Measurements from ENCODE around the gene ITGAX. TPM values are rescaled to one million over a fixed set of nuclear protein-coding genes. Genes with fewer than 3 reads are reported as not detected.

ITGAX gene
- total RNA-seq, 1 experiment from 2014 or later = not detected

DNA sequence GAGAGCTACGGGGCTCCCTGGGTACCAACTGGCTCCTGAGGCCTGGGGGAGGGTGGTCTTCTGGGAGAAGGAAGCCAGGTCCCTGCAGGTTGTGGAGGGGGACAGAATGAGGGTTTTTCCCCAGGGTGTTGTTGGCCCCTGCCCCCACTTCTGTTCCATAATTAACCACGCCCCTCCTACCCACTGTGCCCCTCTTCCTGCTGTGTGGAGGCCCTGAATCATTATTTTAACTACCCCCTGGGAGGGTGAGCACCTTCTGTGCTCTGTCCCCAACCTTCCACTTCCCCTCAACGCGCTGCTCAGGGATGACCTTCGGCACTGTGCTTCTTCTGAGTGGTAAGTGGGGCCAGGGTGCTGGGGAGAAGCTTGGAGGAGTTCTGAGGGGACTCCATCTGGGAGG is 38.1 kb downstream of the ITGAX start, which contains the start of gene ITGAD:
Gene ITGAD, plus strand, starts transcription at position 280 of the 400 bp plus-strand sequence. Its CDS starts 26 bp downstream, at position 306.
- Mint-ChIP-seq H3K27me3 (ENCODE audit: insufficient read depth, unreplicated experiment) (peaks cover 9% of the 10 kb centered on the region), H3K4me3 (ENCODE audit: unreplicated experiment) (no peak within 1 kb of the TSS), H3K4me1 (ENCODE audit: low read depth, unreplicated experiment) (no peaks in the 10 kb centered on the region), H3K36me3 (ENCODE audit: insufficient read depth, unreplicated experiment) (no peaks in the 10 kb centered on the region), H3K9me3 (ENCODE audit: unreplicated experiment) (no peaks in the 10 kb centered on the region), H3K27ac (ENCODE audit: unreplicated experiment) (no peak within 1 kb of the TSS)
- H3K4me3 ChIP-seq (ENCODE audit: low read depth, low read length) = no peak within 1 kb of the TSS
- POLR2A ChIA-PET = no interaction called here
- intact Hi-C loops (cut with micrococcal nuclease; ENCODE audit: unreplicated experiment) = no loop called here
- CTCF ChIA-PET = no interaction called here
- no peak for DNase-seq
- no peaks in the 10 kb centered on the region for H3K36me3 ChIP-seq (ENCODE audit: control insufficient read depth, insufficient read depth, low read length)
- no TSS peak for BruUV-seq (replicated peaks)
- no peaks in the 10 kb centered on the region for H3K27me3 ChIP-seq (replicated peaks; ENCODE audit: control insufficient read depth, insufficient read depth, low read length)
- no peak for TF ChIP-seq CTCF (IDR thresholded peaks at IDR 0.05; ENCODE audit: insufficient read depth in 1 of 2, low read depth in 1 of 2, low read length in 1 of 2, severe bottlenecking in 1 of 2, unreplicated experiment in 1 of 2)
- no peaks in the 10 kb centered on the region for H3K9me3 ChIP-seq
- H3K4me1 ChIP-seq = no peaks in the 10 kb centered on the region

- Mint-ChIP-seq H3K27me3 (ENCODE audit: insufficient read depth, unreplicated experiment) (peaks cover 5% of the 10 kb centered on the region), H3K36me3 (ENCODE audit: insufficient read depth, unreplicated experiment) (no peaks in the 10 kb centered on the region), H3K4me1 (ENCODE audit: low read depth, unreplicated experiment) (no peaks in the 10 kb centered on the region), H3K4me3 (ENCODE audit: unreplicated experiment) (no peak overlapping the region), H3K27ac (ENCODE audit: unreplicated experiment) (no peak overlapping the region), H3K9me3 (ENCODE audit: unreplicated experiment) (peaks cover 10% of the 10 kb centered on the region)
- Histone ChIP-seq H3K27me3 (replicated peaks; ENCODE audit: control insufficient read depth, insufficient read depth, low read length) (no peaks in the 10 kb centered on the region), H3K9me3 (no peaks in the 10 kb centered on the region), H3K36me3 (ENCODE audit: control insufficient read depth, insufficient read depth, low read length) (no peaks in the 10 kb centered on the region), H3K4me1 (no peaks in the 10 kb centered on the region), H3K4me3 (ENCODE audit: low read depth, low read length) (no peak overlapping the region)
- intact Hi-C loops (cut with micrococcal nuclease; ENCODE audit: unreplicated experiment) = no loop called here
- ChIA-PET CTCF (no interaction called here), POLR2A (no interaction called here)
- no peak for DNase-seq
- no TSS peak for BruUV-seq (replicated peaks)
- TF ChIP-seq CTCF (IDR thresholded peaks at IDR 0.05; ENCODE audit: insufficient read depth in 1 of 2, low read depth in 1 of 2, low read length in 1 of 2, severe bottlenecking in 1 of 2, unreplicated experiment in 1 of 2) = no peak
Observed at GRCh38 chr16:31395647-31396046, 40.7 kb downstream of the ITGAX start.

- Mint-ChIP-seq H3K36me3 (ENCODE audit: insufficient read depth, unreplicated experiment) (no peaks in the 10 kb centered on the region), H3K4me3 (ENCODE audit: unreplicated experiment) (no peak overlapping the region), H3K4me1 (ENCODE audit: low read depth, unreplicated experiment) (no peaks in the 10 kb centered on the region), H3K27me3 (ENCODE audit: insufficient read depth, unreplicated experiment) (peaks cover 3% of the 10 kb centered on the region), H3K9me3 (ENCODE audit: unreplicated experiment) (peaks cover 10% of the 10 kb centered on the region), H3K27ac (ENCODE audit: unreplicated experiment) (no peak overlapping the region)
- intact Hi-C loops (cut with micrococcal nuclease; ENCODE audit: unreplicated experiment) = no loop called here
- H3K4me3 ChIP-seq (ENCODE audit: low read depth, low read length) = no peak overlapping the region
- no peaks in the 10 kb centered on the region for H3K36me3 ChIP-seq (ENCODE audit: control insufficient read depth, insufficient read depth, low read length)
- POLR2A ChIA-PET = no interaction called here
- no peak for TF ChIP-seq CTCF (IDR thresholded peaks at IDR 0.05; ENCODE audit: insufficient read depth in 1 of 2, low read depth in 1 of 2, low read length in 1 of 2, severe bottlenecking in 1 of 2, unreplicated experiment in 1 of 2)
- CTCF ChIA-PET = no interaction called here
- no TSS peak for BruUV-seq (replicated peaks)
- no peak for DNase-seq
- no peaks in the 10 kb centered on the region for H3K4me1 ChIP-seq
- H3K9me3 ChIP-seq = no peaks in the 10 kb centered on the region
- no peaks in the 10 kb centered on the region for H3K27me3 ChIP-seq (replicated peaks; ENCODE audit: control insufficient read depth, insufficient read depth, low read length)
Observed at GRCh38 chr16:31397096-31397660, 42.2 kb downstream of the ITGAX start.
